Gastroesophageal sphincter (tissue), 3 donors: Measurements from ENCODE around the gene POC1A.

Source experiments
- POLR2A ChIP-seq, 2 donors: fragments of 450-650 bp; IDR thresholded peaks; one replicate each; pipeline ENCODE4 v1.6.1; 2017; ENCODE audit warnings: antibody characterized with exemption in 2 of 2, mild to moderate bottlenecking in 2 of 2, moderate library complexity in 1 of 2
- POLR2AphosphoS5 ChIP-seq: sonication (generic); formaldehyde crosslinking; IDR thresholded peaks from one replicate; pipeline ENCODE4 v1.6.1; 2017; ENCODE audit warnings: antibody characterized with exemption
- TF ChIP-seq, protein P1 (sequence below), 4 experiments: fragments of 200-600 bp in 2 of 4; fragments of 450-650 bp in 2 of 4; sonication (generic) in 1 of 4; IDR thresholded peaks; one replicate each; pipeline ENCODE4 v1.5.1; 2017 to 2019; ENCODE audit warnings: antibody characterized with exemption in 4 of 4, mild to moderate bottlenecking in 2 of 4, moderate library complexity in 2 of 4

DNA sequence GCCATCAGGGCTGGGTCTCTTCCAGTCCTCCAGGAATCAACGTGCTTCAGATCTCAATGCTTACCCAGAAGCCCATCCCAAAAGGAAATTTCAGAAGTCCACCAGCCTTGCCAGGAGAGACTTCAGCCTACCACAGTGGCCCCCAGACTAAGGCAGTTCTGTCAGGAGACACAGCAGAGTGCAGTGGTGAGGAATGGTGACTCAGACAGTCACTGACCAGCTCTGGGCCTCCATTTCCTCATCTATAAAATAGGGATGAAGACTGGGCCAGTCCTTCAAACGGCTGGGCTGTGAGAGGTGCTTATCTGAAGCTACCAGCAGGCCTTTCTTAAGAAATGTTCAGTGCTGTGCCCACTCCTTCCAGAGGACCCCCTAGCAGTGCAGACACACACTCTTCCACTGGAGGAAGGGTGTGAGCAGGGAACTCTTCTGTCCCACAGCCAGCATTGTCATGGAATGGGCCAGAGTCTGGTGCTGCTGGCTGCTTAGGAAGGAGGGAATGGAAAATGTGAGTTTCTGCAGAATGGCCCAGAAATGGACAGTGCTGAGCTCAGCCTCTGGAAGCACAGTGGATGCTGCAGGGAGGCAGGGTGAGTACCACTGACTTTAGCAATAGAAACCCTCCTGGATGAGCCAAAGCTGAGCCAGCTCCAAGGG, 56.2 kb downstream of the POC1A start:
- TF ChIP-seq, protein P1, sequence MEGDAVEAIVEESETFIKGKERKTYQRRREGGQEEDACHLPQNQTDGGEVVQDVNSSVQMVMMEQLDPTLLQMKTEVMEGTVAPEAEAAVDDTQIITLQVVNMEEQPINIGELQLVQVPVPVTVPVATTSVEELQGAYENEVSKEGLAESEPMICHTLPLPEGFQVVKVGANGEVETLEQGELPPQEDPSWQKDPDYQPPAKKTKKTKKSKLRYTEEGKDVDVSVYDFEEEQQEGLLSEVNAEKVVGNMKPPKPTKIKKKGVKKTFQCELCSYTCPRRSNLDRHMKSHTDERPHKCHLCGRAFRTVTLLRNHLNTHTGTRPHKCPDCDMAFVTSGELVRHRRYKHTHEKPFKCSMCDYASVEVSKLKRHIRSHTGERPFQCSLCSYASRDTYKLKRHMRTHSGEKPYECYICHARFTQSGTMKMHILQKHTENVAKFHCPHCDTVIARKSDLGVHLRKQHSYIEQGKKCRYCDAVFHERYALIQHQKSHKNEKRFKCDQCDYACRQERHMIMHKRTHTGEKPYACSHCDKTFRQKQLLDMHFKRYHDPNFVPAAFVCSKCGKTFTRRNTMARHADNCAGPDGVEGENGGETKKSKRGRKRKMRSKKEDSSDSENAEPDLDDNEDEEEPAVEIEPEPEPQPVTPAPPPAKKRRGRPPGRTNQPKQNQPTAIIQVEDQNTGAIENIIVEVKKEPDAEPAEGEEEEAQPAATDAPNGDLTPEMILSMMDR (IDR thresholded peaks at IDR 0.05) = no peak
- no peak for TF ChIP-seq POLR2A (IDR thresholded peaks at IDR 0.05)
- TF ChIP-seq POLR2AphosphoS5 = no peak
